HepG2 (cell line): Measurements from ENCODE around the gene RPH3AL. TPM values are rescaled to one million over a fixed set of nuclear protein-coding genes. Genes with fewer than 3 reads are reported as not detected.

Experiments
- ATAC-seq: fragments of 200-7000 bp; cut with Tn5 transposase; 3 replicates; pipeline ENCODE4 v1.9.1; 2020; ENCODE audit warnings: mild to moderate bottlenecking, moderate library complexity
- BruUV-seq: library from RNA; stranded (reverse); fragments of 400-500 nt; replicated peaks from 2 replicates; lab custom pipeline; 2021; lab: Mats Ljungman, UMichigan
- CTCF ChIA-PET: fragments of 300-600 bp; formaldehyde crosslinking; extraction: SDS; loops from one replicate; lab custom pipeline; 2021; ENCODE audit warnings: low total read pairs, inconsistent platforms, low intra/inter-chr PET ratio; lab: Yijun Ruan, JAX
- POLR2A ChIA-PET: fragments of 350-600 bp; sonication (Branson Sonifier 250); formaldehyde crosslinking; loops from one replicate; lab custom pipeline; 2020; ENCODE audit warnings: antibody characterized with exemption, inconsistent platforms; lab: Yijun Ruan, JAX
- DNase-seq: peaks from one replicate; pipeline ENCODE4 v3.0.0-alpha.2; 2015; ENCODE audit warnings: low spot score
- FAIRE-seq: peaks from 3 replicates; lab custom pipeline; 2011; peaks lifted over from hg19 to GRCh38; lab: Jason Lieb, UNC
- H2AFZ ChIP-seq: one replicate; pipeline ENCODE4 v1.6.1; 2011; ENCODE audit warnings: low read length, inconsistent platforms
- H3K27ac ChIP-seq: fragments of 300-600 bp; 3 replicates; pipeline ENCODE4 v1.8.0; 2011; ENCODE audit warnings: mixed run types, mild to moderate bottlenecking, mixed read lengths, low read length, inconsistent platforms; ENCODE audit not compliant: insufficient read depth; ENCODE audit errors: extremely low read length
- H3K27me3 ChIP-seq, 2 experiments: fragments of 200-600 bp in 1 of 2; 2 replicates in 1 of 2; 3 replicates in 1 of 2; pipeline versions ENCODE4 v1.6.0 to v1.8.0; 2011; ENCODE audit warnings: low read length in 2 of 2, mild to moderate bottlenecking in 2 of 2, moderate library complexity in 2 of 2, inconsistent platforms in 1 of 2; ENCODE audit not compliant: insufficient read depth in 2 of 2, control insufficient read depth in 1 of 2
- H3K36me3 ChIP-seq, 2 experiments: fragments of 200-600 bp in 1 of 2; replicated peaks in 1 of 2; 2 replicates in 1 of 2; 3 replicates in 1 of 2; pipeline versions ENCODE4 v1.5.1 to v1.8.0; 2011; ENCODE audit warnings: low read length in 2 of 2, inconsistent platforms in 1 of 2; ENCODE audit not compliant: insufficient read depth in 2 of 2, control insufficient read depth in 1 of 2
- H3K4me1 ChIP-seq: 2 replicates; pipeline ENCODE4 v1.5.1; 2012; ENCODE audit warnings: low read length, inconsistent platforms; ENCODE audit not compliant: insufficient read depth
- H3K4me2 ChIP-seq: 2 replicates; pipeline ENCODE4 v1.6.0; 2011; ENCODE audit warnings: low read depth, low read length, inconsistent platforms
- H3K4me3 ChIP-seq, 3 experiments: fragments of 200-600 bp in 1 of 3; sonication (generic), shearing (Covaris generic) in 1 of 3; replicated peaks in 1 of 3; 2 replicates each; pipeline ENCODE4 v1.5.1; 2011 to 2016; ENCODE audit warnings: low read length in 3 of 3, inconsistent platforms in 2 of 3, low read depth in 2 of 3, mild to moderate bottlenecking in 2 of 3, control low read depth in 1 of 3, mixed read lengths in 1 of 3; ENCODE audit not compliant: insufficient read depth in 1 of 3
- H3K79me2 ChIP-seq: one replicate; pipeline ENCODE4 v1.6.1; 2011; ENCODE audit warnings: low read length, inconsistent platforms; ENCODE audit not compliant: insufficient read depth
- H3K9ac ChIP-seq: 2 replicates; pipeline ENCODE4 v1.6.0; 2011; ENCODE audit warnings: mild to moderate bottlenecking, low read depth, low read length, inconsistent platforms; ENCODE audit not compliant: insufficient read depth
- H3K9me3 ChIP-seq: 2 replicates; pipeline ENCODE4 v1.5.1; 2012; ENCODE audit warnings: mild to moderate bottlenecking, low read length
- H4K20me1 ChIP-seq: 2 replicates; pipeline ENCODE4 v1.6.0; 2011; ENCODE audit warnings: inconsistent platforms, mild to moderate bottlenecking, low read length, moderate library complexity; ENCODE audit not compliant: insufficient read depth
- HNRNPH1 ChIP-seq: fragments of 200-400 bp; formaldehyde crosslinking; optimal IDR thresholded peaks from 2 replicates; pipeline ENCODE3; 2017; ENCODE audit warnings: mild to moderate bottlenecking, low read depth, low read length
- KDM1A ChIP-seq: IDR thresholded peaks from 2 replicates; pipeline ENCODE4 v1.6.1; 2016; ENCODE audit warnings: missing compliant biosample characterization
- MYPOP ChIP-seq: sonication (generic); formaldehyde crosslinking; IDR thresholded peaks from 2 replicates; pipeline ENCODE4 v1.8.1; 2023; ENCODE audit warnings: mild to moderate bottlenecking, moderate library complexity, missing genetic modification reagents
- SKIL ChIP-seq: sonication (generic); formaldehyde crosslinking; IDR thresholded peaks from 2 replicates; pipeline ENCODE4 v1.8.0; 2022; ENCODE audit warnings: missing genetic modification reagents, mild to moderate bottlenecking, moderate library complexity, borderline replicate concordance
- SP1 ChIP-seq, 2 experiments: fragments of 450-650 bp in 1 of 2; sonication (generic) in 1 of 2; formaldehyde crosslinking in 1 of 2; IDR thresholded peaks; 2 replicates each; pipeline versions ENCODE4 v1.4.0 to v1.6.1; 2016 to 2020; ENCODE audit warnings: missing genetic modification reagents in 1 of 2
- SP5 ChIP-seq: IDR thresholded peaks from 2 replicates; pipeline ENCODE4 v1.6.1; 2016; ENCODE audit warnings: low read depth, borderline replicate concordance
- SSRP1 ChIP-seq: IDR thresholded peaks from 2 replicates; pipeline ENCODE4 v1.6.1; 2016; ENCODE audit warnings: control low read depth
- ZMYM3 ChIP-seq: sonication (generic); formaldehyde crosslinking; IDR thresholded peaks from 2 replicates; pipeline ENCODE4 v1.5.1; 2020; ENCODE audit warnings: mild to moderate bottlenecking, missing genetic modification reagents
- ZNF574 ChIP-seq: sonication (generic); formaldehyde crosslinking; IDR thresholded peaks from 2 replicates; pipeline ENCODE4 v1.4.0; 2020; ENCODE audit warnings: missing genetic modification reagents
- WGBS: methylation state at CpG from one replicate; pipeline ENCODE4 v1.1.6; 2017; ENCODE audit warnings: low lambda C conversion rate; 5-methylcytosine and 5-hydroxymethylcytosine counted together
- in situ Hi-C: cut with HindIII; loops from 2 replicates; pipeline ENCODE4 v1.10.0; 2017; ENCODE audit warnings: low pct_unique_long_range_greater_than_20kb; ENCODE audit not compliant: extremely low pct_ligation_motif_present
- intact Hi-C: fragments of 100-400 bp; cut with micrococcal nuclease; formaldehyde crosslinking; loops from one replicate; pipeline ENCODE4 v1.10.0; 2022; ENCODE audit not compliant: unreplicated experiment
- polyA plus RNA-seq, 8 experiments: library from polyadenylated mRNA; depleted of rRNA in 3 of 8; stranded (reverse) in 7 of 8; unstranded in 1 of 8; fragments of >200 nt; fragmentation: Illumina TruSeq in 4 of 8; extraction: Trizol in 4 of 8; gene quantifications; 2 replicates each; pipeline versions ENCODE4 v1.2.1 to v1.2.3, GENCODE V29; 2011 to 2016; ENCODE audit warnings: low read depth in 4 of 8, missing spikeins in 1 of 8, mixed read lengths in 1 of 8; ENCODE audit not compliant: insufficient read depth in 1 of 8
- total RNA-seq, 5 experiments: library from RNA; depleted of rRNA; stranded (reverse); fragments of >200 nt; fragmentation: Illumina TruSeq; extraction: Trizol; gene quantifications; 2 replicates each; pipeline ENCODE4 v1.2.3, GENCODE V29; 2016; ENCODE audit warnings: low read depth in 1 of 5

Gene RPH3AL
- total and polyA plus RNA-seq, 2 of the 13 experiments (the other 11 are each of a cell fraction or from before 2014, with no cell fraction given): 7.8 to 16.4 TPM

GRCh38 chr17:303168-303567 lies 49.4 kb downstream of the RPH3AL start:
- ATAC-seq: no peak
- Histone ChIP-seq H3K9me3 (no peaks in the 10 kb centered on the region), H3K79me2 (no peaks in the 10 kb centered on the region), H3K36me3 (peaks cover 2 to 10% of the 10 kb centered on the region in 2 experiments; a peak in 3 of 5 replicates), H3K4me2 (no peak overlapping the region), H3K27me3 (no peaks in the 10 kb centered on the region), H3K9ac (no peak overlapping the region), H3K27ac (no peak overlapping the region), H2AFZ (no peak overlapping the region), H4K20me1 (no peaks in the 10 kb centered on the region), H3K4me1 (no peaks in the 10 kb centered on the region), H3K4me3 (no peak overlapping the region)
- WGBS: 87% methylated on average over 9 of the region's 9 CpGs
- in situ Hi-C loops: no loop called here
- DNase-seq: no peak
- ChIA-PET CTCF (no interaction called here), POLR2A (no interaction called here)
- no peak for FAIRE-seq
- no TSS peak for BruUV-seq
- TF ChIP-seq KDM1A (CRISPR knock-in tag): no peak
- intact Hi-C loops: no loop called here

DNA sequence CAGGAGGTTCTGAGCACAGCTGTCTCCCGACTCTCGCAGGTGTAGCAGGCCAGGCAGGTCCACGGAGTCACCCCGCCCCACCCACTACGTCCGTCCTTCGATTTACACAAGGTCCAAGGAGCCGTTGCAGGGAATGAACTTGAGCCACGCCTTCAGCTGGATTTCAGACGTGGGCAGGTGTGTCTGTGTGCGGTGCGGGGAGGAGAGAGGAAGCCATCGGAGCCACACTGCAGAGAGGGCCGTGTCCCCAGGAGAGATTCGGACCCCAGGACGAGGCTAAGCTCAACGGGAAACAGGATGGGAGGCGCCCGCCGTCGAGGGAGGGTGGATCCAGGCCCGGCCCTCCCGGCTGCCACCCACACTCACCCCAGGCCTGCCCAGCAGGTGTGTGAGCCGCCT lies 50.3 kb downstream of the RPH3AL start:
- no peak overlapping the region for H3K4me3 ChIP-seq
- peaks cover 2 to 6% of the 10 kb centered on the region in 2 experiments; a peak in 4 of 5 replicates for H3K36me3 ChIP-seq
- no peaks in the 10 kb centered on the region for H3K27me3 ChIP-seq
- ChIA-PET POLR2A (no interaction called here), CTCF (no interaction called here)
- intact Hi-C loops: no loop called here
- no peak overlapping the region for H3K9ac ChIP-seq
- no peaks in the 10 kb centered on the region for H3K79me2 ChIP-seq
- H3K4me1 ChIP-seq: no peaks in the 10 kb centered on the region
- in situ Hi-C loops: no loop called here
- no peak overlapping the region for H3K27ac ChIP-seq
- no peak overlapping the region for H3K4me2 ChIP-seq
- BruUV-seq: no TSS peak
- no peaks in the 10 kb centered on the region for H4K20me1 ChIP-seq
- DNase-seq (no peak), FAIRE-seq (no peak), ATAC-seq (no peak)
- no peak overlapping the region for H2AFZ ChIP-seq
- TF ChIP-seq HNRNPH1 (no peak), SP5 (CRISPR knock-in tag) (no peak), ZNF574 (CRISPR knock-in tag) (no peak), SSRP1 (CRISPR knock-in tag) (no peak), SKIL (no peak), SP1 (IDR thresholded peaks at IDR 0.05) (no peak), SP1 (CRISPR knock-in tag; IDR thresholded peaks at IDR 0.05) (no peak), ZMYM3 (CRISPR knock-in tag) (no peak), MYPOP (CRISPR knock-in tag) (no peak)
- WGBS: 93% methylated on average over 23 of the region's 24 CpGs
- no peaks in the 10 kb centered on the region for H3K9me3 ChIP-seq
